MM.1S (cell line): Measurements from ENCODE around the gene ZNF841.
"Not testable (repeated sequence)": the region's sequence is repeated elsewhere in the genome, so short reads cannot be mapped to it uniquely, and the experiment has no call there.

Source experiments
- DNase-seq: peaks from one replicate; pipeline ENCODE4 v3.0.0-alpha.2; 2015
- H2AFZ ChIP-seq: fragments of 300-600 bp; sonication (generic); 2 replicates; pipeline ENCODE4 v1.6.0; 2016; ENCODE audit warnings: antibody characterized with exemption, low read length
- H3F3A ChIP-seq: fragments of 300-600 bp; sonication (generic); 2 replicates; pipeline ENCODE4 v1.6.1; 2016; ENCODE audit warnings: mild to moderate bottlenecking, antibody characterized with exemption, low read length, moderate library complexity, mixed read lengths; ENCODE audit not compliant: insufficient read depth
- H3K27ac ChIP-seq: fragments of 300-600 bp; sonication (generic); 2 replicates; pipeline ENCODE4 v1.5.1; 2016; ENCODE audit warnings: mild to moderate bottlenecking, low read length
- H3K27me3 ChIP-seq: fragments of 300-600 bp; sonication (generic); replicated peaks from 2 replicates; pipeline ENCODE4 v1.6.0; 2016; ENCODE audit warnings: low read length; ENCODE audit not compliant: insufficient read depth
- H3K36me3 ChIP-seq: fragments of 300-600 bp; sonication (generic); replicated peaks from 2 replicates; pipeline ENCODE4 v1.6.1; 2016; ENCODE audit warnings: mild to moderate bottlenecking, low read length, mixed read lengths; ENCODE audit not compliant: insufficient read depth
- H3K4me1 ChIP-seq: fragments of 300-600 bp; sonication (generic); 2 replicates; pipeline ENCODE4 v1.6.1; 2016; ENCODE audit warnings: low read length, mixed read lengths
- H3K4me2 ChIP-seq: fragments of 300-600 bp; sonication (generic); 2 replicates; pipeline ENCODE4 v1.6.0; 2016; ENCODE audit warnings: low read depth, low read length
- H3K4me3 ChIP-seq: fragments of 300-600 bp; sonication (generic); 2 replicates; pipeline ENCODE4 v1.5.1; 2016; ENCODE audit warnings: low read length, mixed read lengths
- H3K79me2 ChIP-seq: fragments of 300-600 bp; sonication (generic); 2 replicates; pipeline ENCODE4 v1.6.1; 2016; ENCODE audit warnings: mixed run types, low read length, mixed read lengths
- H3K9ac ChIP-seq: fragments of 300-600 bp; sonication (generic); 2 replicates; pipeline ENCODE4 v1.6.1; 2016; ENCODE audit warnings: low read length, mixed read lengths
- H3K9me2 ChIP-seq: fragments of 300-600 bp; sonication (generic); replicated peaks from 2 replicates; pipeline ENCODE4 v1.6.1; 2016; ENCODE audit warnings: mild to moderate bottlenecking, low read length, mixed read lengths; ENCODE audit not compliant: insufficient read depth
- H3K9me3 ChIP-seq: fragments of 300-600 bp; sonication (generic); replicated peaks from 2 replicates; pipeline ENCODE4 v1.6.1; 2016; ENCODE audit warnings: mild to moderate bottlenecking, low read length, mixed read lengths; ENCODE audit not compliant: insufficient read depth
- H4K20me1 ChIP-seq: fragments of 300-600 bp; sonication (generic); 2 replicates; pipeline ENCODE4 v1.6.1; 2016; ENCODE audit warnings: mild to moderate bottlenecking, low read length, moderate library complexity, mixed read lengths; ENCODE audit not compliant: insufficient read depth
- EZH2 ChIP-seq: fragments of 300-600 bp; sonication (generic); optimal IDR thresholded peaks from 2 replicates; pipeline ENCODE3; 2017; ENCODE audit warnings: low read depth, mild to moderate bottlenecking, antibody characterized with exemption, low read length, mixed read lengths
- EZH2phosphoT487 ChIP-seq: fragments of 300-600 bp; sonication (generic); IDR thresholded peaks from 2 replicates; pipeline ENCODE4 v1.6.1; 2018; ENCODE audit warnings: antibody characterized with exemption, low read length
- TF ChIP-seq, protein P1 (sequence below): fragments of 300-600 bp; sonication (generic); IDR thresholded peaks from 2 replicates; pipeline ENCODE4 v1.5.1; 2016; ENCODE audit warnings: antibody characterized with exemption, low read length, mixed read lengths

Gene ZNF841

DNA sequence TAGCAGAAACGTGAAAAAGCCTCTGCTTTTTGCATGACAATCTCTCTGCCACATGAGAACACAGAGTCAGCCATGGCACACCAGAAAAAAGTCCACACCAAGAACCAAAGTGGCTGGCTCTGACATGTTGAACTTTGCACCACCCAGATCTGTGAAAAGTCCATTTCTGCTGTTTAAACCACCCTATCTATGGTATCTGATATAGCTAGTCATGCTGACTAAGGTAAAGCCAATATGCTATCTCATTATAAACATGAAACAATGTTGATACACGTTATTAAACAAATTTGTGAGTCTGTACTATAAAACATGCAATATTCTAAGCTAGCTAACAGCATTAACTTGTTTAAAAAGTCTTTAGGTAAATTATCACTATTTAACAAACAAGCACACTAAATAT, 25.9 kb downstream of the ZNF841 start:
- Histone ChIP-seq H4K20me1 (no peaks in the 10 kb centered on the region), H3K9me3 (no peaks in the 10 kb centered on the region), H3K9me2 (no peaks in the 10 kb centered on the region), H3K9ac (no peak overlapping the region), H3K27me3 (no peaks in the 10 kb centered on the region), H3K4me3 (no peak overlapping the region), H3K4me1 (no peaks in the 10 kb centered on the region), H3K4me2 (no peak overlapping the region), H3F3A (no peaks in the 10 kb centered on the region), H3K36me3 (peaks cover 62% of the 10 kb centered on the region), H2AFZ (no peak overlapping the region), H3K27ac (no peak overlapping the region), H3K79me2 (no peaks in the 10 kb centered on the region)
- DNase-seq = no peak
- TF ChIP-seq EZH2phosphoT487 (no peak), EZH2 (no peak)
- TF ChIP-seq, protein P1, sequence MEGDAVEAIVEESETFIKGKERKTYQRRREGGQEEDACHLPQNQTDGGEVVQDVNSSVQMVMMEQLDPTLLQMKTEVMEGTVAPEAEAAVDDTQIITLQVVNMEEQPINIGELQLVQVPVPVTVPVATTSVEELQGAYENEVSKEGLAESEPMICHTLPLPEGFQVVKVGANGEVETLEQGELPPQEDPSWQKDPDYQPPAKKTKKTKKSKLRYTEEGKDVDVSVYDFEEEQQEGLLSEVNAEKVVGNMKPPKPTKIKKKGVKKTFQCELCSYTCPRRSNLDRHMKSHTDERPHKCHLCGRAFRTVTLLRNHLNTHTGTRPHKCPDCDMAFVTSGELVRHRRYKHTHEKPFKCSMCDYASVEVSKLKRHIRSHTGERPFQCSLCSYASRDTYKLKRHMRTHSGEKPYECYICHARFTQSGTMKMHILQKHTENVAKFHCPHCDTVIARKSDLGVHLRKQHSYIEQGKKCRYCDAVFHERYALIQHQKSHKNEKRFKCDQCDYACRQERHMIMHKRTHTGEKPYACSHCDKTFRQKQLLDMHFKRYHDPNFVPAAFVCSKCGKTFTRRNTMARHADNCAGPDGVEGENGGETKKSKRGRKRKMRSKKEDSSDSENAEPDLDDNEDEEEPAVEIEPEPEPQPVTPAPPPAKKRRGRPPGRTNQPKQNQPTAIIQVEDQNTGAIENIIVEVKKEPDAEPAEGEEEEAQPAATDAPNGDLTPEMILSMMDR = no peak

DNA sequence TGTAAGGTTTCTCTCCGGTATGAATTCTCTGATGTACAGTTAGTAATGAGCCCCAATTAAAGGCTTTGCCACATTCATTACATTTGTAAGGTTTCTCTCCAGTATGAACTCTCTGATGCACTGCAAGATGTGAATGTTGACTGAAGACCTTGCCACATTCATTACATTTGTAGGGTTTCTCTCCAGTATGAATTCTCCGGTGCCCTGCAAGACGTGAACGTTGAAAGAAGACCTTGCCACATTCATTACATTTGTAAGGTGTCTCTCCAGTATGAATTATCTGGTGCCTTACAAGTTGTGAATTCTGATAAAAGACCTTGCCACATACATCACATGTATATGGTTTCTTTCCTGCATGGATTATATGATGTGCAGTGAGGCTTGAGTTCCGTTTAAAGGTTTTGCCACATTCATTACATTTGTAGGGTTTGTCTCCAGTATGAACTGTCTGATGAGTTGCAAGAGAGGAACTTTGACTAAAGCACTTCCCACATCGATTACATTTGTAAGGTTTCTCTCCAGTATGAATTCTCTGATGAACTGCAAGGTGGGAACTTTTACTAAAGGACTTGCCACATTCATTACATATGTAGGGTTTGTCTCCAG, 29.2 kb downstream of the ZNF841 start:
- Histone ChIP-seq H3K9me3 (no peaks in the 10 kb centered on the region), H3K27ac (no peak overlapping the region), H2AFZ (no peak overlapping the region), H3K9ac (no peak overlapping the region), H3K36me3 (peaks cover 51% of the 10 kb centered on the region), H3K27me3 (no peaks in the 10 kb centered on the region), H4K20me1 (no peaks in the 10 kb centered on the region), H3K4me1 (no peaks in the 10 kb centered on the region), H3K9me2 (no peaks in the 10 kb centered on the region), H3K4me3 (no peak overlapping the region), H3F3A (no peaks in the 10 kb centered on the region), H3K4me2 (no peak overlapping the region), H3K79me2 (no peaks in the 10 kb centered on the region)
- TF ChIP-seq, protein P1 = no peak
- TF ChIP-seq EZH2phosphoT487 = no peak
- TF ChIP-seq EZH2 = no peak
- no peak for DNase-seq

GRCh38 chr19:52065399-52065798, 30.2 kb downstream of the ZNF841 start:
- Histone ChIP-seq H3K36me3 (peaks cover 41% of the 10 kb centered on the region), H3F3A (no peaks in the 10 kb centered on the region), H3K79me2 (no peaks in the 10 kb centered on the region), H4K20me1 (no peaks in the 10 kb centered on the region), H3K4me3 (no peak overlapping the region), H3K27me3 (no peaks in the 10 kb centered on the region), H3K4me1 (no peaks in the 10 kb centered on the region), H3K4me2 (no peak overlapping the region), H3K9ac (no peak overlapping the region), H3K9me2 (no peaks in the 10 kb centered on the region), H2AFZ (no peak overlapping the region), H3K27ac (no peak overlapping the region), H3K9me3 (no peaks in the 10 kb centered on the region)
- no peak for DNase-seq
- TF ChIP-seq EZH2phosphoT487 = no peak
- TF ChIP-seq, protein P1 = no peak
- TF ChIP-seq EZH2 = no peak

- not testable (repeated sequence) for H3K9me3 ChIP-seq
Observed at GRCh38 chr19:52056480-52056879, 39.1 kb downstream of the ZNF841 start.

GRCh38 chr19:52051736-52052135, 43.8 kb downstream of the ZNF841 start:
- not testable (repeated sequence) for DNase-seq, H3K4me2 ChIP-seq, H3K79me2 ChIP-seq, H3K4me3 ChIP-seq, H3K27me3 ChIP-seq, H3K9me2 ChIP-seq, H3K9me3 ChIP-seq, H3K36me3 ChIP-seq, H2AFZ ChIP-seq, H4K20me1 ChIP-seq, H3F3A ChIP-seq, H3K27ac ChIP-seq, H3K9ac ChIP-seq, H3K4me1 ChIP-seq

More at GRCh38 chr19:52056480-52056879, 39.1 kb downstream of the ZNF841 start:
- H3K36me3 ChIP-seq, H3K4me3 ChIP-seq, H3K27ac ChIP-seq, H3K79me2 ChIP-seq, H3K4me2 ChIP-seq, H2AFZ ChIP-seq, H3K9ac ChIP-seq, H3K9me2 ChIP-seq, DNase-seq, H3F3A ChIP-seq, H4K20me1 ChIP-seq, H3K27me3 ChIP-seq, H3K4me1 ChIP-seq: not testable (repeated sequence)
